Thymus (tissue), 11 donors: Measurements from ENCODE around the gene WDR35. TPM values are rescaled to one million over a fixed set of nuclear protein-coding genes. Genes with fewer than 3 reads are reported as not detected.
"Not testable (repeated sequence)": the region's sequence is repeated elsewhere in the genome, so short reads cannot be mapped to it uniquely, and the experiment has no call there.

ENCODE experiments used
- DNase-seq, 9 donors: peaks; one replicate each; pipeline ENCODE4 v3.0.0-alpha.2; 2013; ENCODE audit warnings: low spot score in 9 of 9, low read depth in 6 of 9, missing footprints in 1 of 9
- H3K27ac ChIP-seq, 2 donors: one replicate each; pipeline ENCODE4 v1.5.1; 2013; ENCODE audit warnings: control low read depth in 1 of 2, low read depth in 1 of 2, low read length in 1 of 2, mild to moderate bottlenecking in 1 of 2, moderate library complexity in 1 of 2
- H3K27me3 ChIP-seq, 2 donors: one replicate each; pipeline ENCODE4 v1.5.1; 2013; ENCODE audit warnings: low read length in 1 of 2; ENCODE audit not compliant: control insufficient read depth in 2 of 2, insufficient read depth in 1 of 2
- H3K36me3 ChIP-seq, 2 donors: one replicate each; pipeline ENCODE4 v1.5.1; 2013; ENCODE audit warnings: low read length in 1 of 2, mild to moderate bottlenecking in 1 of 2, moderate library complexity in 1 of 2; ENCODE audit not compliant: control insufficient read depth in 2 of 2, insufficient read depth in 2 of 2
- H3K4me1 ChIP-seq, 2 donors: one replicate each; pipeline ENCODE4 v1.5.1; 2013; ENCODE audit warnings: low read length in 2 of 2; ENCODE audit not compliant: control insufficient read depth in 2 of 2, insufficient read depth in 2 of 2
- H3K4me3 ChIP-seq, 2 donors: one replicate each; pipeline ENCODE4 v1.5.1; 2013; ENCODE audit warnings: low read length in 2 of 2, control low read depth in 1 of 2, mild to moderate bottlenecking in 1 of 2
- H3K9me3 ChIP-seq, 2 donors: one replicate each; pipeline ENCODE4 v1.5.1; 2013; ENCODE audit warnings: low read length in 1 of 2, mild to moderate bottlenecking in 1 of 2; ENCODE audit not compliant: control insufficient read depth in 2 of 2, insufficient read depth in 1 of 2
- WGBS: extraction: QIAGEN DNeasy Blood & Tissue Kit; methylation state at CpG from one replicate; pipeline ENCODE4 v1.1.7; 2013; 5-methylcytosine and 5-hydroxymethylcytosine counted together
- polyA plus RNA-seq: library from polyadenylated mRNA; stranded (reverse); fragments of 200-250 nt; gene quantifications from one replicate; pipeline ENCODE4 v1.2.3, GENCODE V29; 2013
- total RNA-seq: library from RNA; stranded (reverse); fragments of 120-200 nt; gene quantifications from one replicate; pipeline ENCODE4 v1.2.4, GENCODE V29; 2013
- donor health status: healthy.

WDR35 gene
- total and polyA plus RNA-seq, 2 donors = 6.9 to 8.4 TPM

DNA sequence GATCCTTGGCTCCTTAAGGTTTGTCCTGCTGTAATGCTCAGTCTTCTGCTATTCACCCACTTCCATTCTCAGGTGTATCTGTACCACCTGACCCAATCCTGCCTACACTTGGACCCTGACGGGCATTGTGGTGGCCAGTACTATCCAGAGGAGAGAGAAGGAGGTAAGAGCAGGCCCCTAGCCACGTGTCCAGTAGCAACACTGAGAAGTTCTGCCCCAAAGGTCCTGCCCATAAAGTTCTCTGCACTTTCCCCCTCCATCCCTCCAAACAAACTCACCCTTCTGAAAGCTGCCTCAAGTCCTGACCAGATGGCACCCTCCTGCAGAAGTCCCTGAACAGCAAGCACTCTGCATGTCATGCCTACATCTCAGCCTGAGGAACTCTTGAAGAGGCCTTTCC is 106.4 kb downstream of the WDR35 start:
- no peaks in the 10 kb centered on the region for H3K4me1 ChIP-seq
- H3K27ac ChIP-seq = no peak overlapping the region
- no peaks in the 10 kb centered on the region for H3K9me3 ChIP-seq
- WGBS = 45% methylated on average over 2 of the region's 2 CpGs
- H3K36me3 ChIP-seq = peaks cover 0 to 5% of the 10 kb centered on the region in 2 donors
- H3K27me3 ChIP-seq = no peaks in the 10 kb centered on the region
- H3K4me3 ChIP-seq = no peak overlapping the region
- no peak for DNase-seq

DNA sequence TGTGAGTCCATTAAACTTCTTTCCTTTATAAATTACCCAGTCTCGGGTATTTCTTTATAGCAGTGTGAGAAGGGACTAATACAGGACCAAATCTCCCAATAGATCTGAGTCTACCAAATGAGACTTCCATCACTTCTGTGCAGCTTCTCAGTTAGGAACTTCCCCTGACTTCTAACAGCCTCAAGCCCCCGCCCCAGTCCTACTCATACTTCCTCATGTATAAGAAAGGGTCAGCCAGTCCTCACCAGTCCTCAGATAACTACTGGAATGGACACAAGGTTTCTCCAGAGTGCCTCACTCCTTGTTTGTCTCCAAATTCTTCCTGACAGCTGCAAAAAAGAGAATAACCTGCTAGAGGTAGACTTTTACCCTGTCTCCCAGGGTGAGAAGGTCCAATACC is 107.6 kb downstream of the WDR35 start:
- Histone ChIP-seq H3K4me3 (no peak overlapping the region), H3K4me1 (no peaks in the 10 kb centered on the region), H3K27me3 (no peaks in the 10 kb centered on the region), H3K9me3 (no peaks in the 10 kb centered on the region), H3K36me3 (peaks cover 0 to 5% of the 10 kb centered on the region in 2 donors), H3K27ac (no peak overlapping the region)
- WGBS = 95% methylated on average over 2 of the region's 2 CpGs
- no peak for DNase-seq

DNA sequence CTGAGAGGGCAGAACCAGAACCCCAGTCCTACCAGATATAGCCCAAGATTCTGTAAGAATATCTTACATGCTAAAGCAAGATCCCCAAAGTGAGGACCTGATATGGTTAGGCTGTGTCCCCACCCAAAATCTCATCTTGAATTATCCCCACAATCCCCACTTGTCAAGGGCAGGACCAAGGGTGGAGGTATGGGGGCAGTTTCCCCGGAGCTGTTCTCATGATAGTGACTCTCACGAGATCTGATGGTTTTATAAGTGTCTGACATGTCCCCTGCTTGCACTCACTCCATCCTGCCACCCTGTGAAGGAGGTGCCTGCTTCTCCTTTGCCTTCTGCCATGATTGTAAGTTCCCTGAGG is 108.0 kb downstream of the WDR35 start:
- H3K9me3 ChIP-seq = no peaks in the 10 kb centered on the region
- WGBS = 48% methylated on average over 2 of the region's 2 CpGs
- peaks cover 0 to 5% of the 10 kb centered on the region in 2 donors for H3K36me3 ChIP-seq
- no peak overlapping the region for H3K4me3 ChIP-seq
- no peak overlapping the region for H3K27ac ChIP-seq
- no peaks in the 10 kb centered on the region for H3K27me3 ChIP-seq
- no peak for DNase-seq
- H3K4me1 ChIP-seq = no peaks in the 10 kb centered on the region

DNA sequence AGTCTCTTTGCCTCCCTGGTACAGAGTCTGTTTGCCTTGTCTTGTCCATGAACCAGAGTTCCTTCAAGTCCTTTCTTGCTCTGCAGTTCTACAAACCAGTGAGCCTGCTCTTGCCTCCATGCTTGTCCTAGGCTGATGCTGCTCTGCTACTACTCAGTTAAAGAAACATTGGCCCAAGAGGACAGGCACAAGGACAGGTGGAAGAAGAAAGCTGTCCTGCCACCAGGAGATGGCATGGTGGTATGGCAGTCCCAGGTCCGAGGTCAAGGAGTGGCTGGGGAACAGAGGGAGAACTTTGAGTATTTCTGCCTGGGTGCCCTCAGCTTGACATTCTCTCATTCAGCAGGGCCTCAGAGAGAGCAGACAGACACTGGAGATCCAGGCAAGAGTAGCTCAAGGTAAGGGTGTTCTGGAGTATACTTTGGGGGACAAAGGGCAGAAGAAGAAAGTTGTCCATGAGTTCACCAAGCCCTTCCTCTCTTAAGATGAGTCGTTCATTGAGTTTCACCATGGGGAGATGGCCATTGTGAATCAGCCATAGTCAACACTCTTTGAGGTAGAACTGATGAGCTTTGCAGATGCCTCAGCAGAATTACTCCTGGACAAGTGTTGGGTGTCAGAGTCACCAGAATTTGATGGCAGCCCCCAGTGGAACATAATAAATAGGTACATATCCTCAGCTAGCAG is 108.5 kb downstream of the WDR35 start:
- H3K4me1 ChIP-seq = no peaks in the 10 kb centered on the region
- H3K27me3 ChIP-seq = no peaks in the 10 kb centered on the region
- no peaks in the 10 kb centered on the region for H3K9me3 ChIP-seq
- 93% methylated on average over 2 of the region's 2 CpGs for WGBS
- no peak overlapping the region for H3K27ac ChIP-seq
- no peak overlapping the region for H3K4me3 ChIP-seq
- DNase-seq = no peak
- H3K36me3 ChIP-seq = peaks cover 5% of the 10 kb centered on the region in 2 donors

- H3K4me3 ChIP-seq, H3K27ac ChIP-seq, H3K4me1 ChIP-seq, H3K9me3 ChIP-seq, H3K27me3 ChIP-seq, DNase-seq: not testable (repeated sequence)
- H3K36me3 ChIP-seq = peaks cover 8 to 12% of the 10 kb centered on the region in 2 donors
Observed at GRCh38 chr2:19880191-19880590, 109.7 kb downstream of the WDR35 start.

DNA sequence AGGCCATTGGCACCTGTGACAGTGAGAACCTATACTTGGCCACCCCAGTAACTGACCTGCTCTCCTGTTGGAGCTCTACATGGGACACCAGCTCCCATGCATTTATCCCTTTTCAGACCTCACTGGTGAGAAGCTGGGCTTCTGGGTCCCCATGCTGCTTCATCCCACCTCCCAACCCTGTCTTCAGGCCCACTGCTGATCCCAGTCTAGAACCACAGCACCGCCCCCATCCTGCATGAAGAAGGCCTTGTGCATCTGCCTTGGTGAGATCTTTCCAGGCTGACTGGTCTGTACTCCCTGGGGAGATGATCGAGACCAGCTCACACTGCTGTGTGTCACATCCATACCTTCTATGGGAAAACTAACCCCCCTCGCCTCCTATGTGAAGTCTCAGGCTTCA is 110.8 kb downstream of the WDR35 start:
- Histone ChIP-seq H3K27me3 (no peaks in the 10 kb centered on the region), H3K9me3 (no peaks in the 10 kb centered on the region), H3K27ac (no peak overlapping the region), H3K4me3 (no peak overlapping the region), H3K36me3 (peaks cover 8 to 12% of the 10 kb centered on the region in 2 donors), H3K4me1 (no peaks in the 10 kb centered on the region)
- WGBS = 78% methylated on average over 3 of the region's 3 CpGs
- no peak for DNase-seq

- WGBS = 98% methylated on average over 12 of the region's 12 CpGs
- H3K27me3 ChIP-seq = no peaks in the 10 kb centered on the region
- no peak overlapping the region for H3K27ac ChIP-seq
- peaks cover 8 to 12% of the 10 kb centered on the region in 2 donors for H3K36me3 ChIP-seq
- DNase-seq = no peak
- no peaks in the 10 kb centered on the region for H3K4me1 ChIP-seq
- H3K4me3 ChIP-seq = no peak overlapping the region
- H3K9me3 ChIP-seq = no peaks in the 10 kb centered on the region
Observed at GRCh38 chr2:19878268-19879046, 111.4 kb downstream of the WDR35 start.

DNA sequence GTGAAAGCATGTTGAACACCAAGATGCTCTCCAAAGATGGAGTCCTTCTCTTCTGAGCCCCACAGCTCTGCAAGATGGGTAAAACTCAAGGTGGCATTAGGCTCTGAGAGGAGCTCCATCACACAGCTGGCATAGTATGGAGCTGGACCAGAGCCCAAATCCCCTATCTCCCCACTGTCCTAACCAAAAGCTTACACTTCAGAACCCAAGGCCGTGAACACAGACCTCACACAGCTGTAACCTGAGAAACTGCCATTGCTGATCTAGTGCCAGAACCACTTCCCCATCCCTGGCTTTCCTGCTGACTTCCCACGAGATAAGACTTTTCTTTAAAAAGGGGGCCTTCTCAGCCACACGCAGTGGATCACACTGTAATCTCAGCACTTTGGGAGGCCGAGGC is 113.2 kb downstream of the WDR35 start:
- no peak overlapping the region for H3K4me3 ChIP-seq

DNA sequence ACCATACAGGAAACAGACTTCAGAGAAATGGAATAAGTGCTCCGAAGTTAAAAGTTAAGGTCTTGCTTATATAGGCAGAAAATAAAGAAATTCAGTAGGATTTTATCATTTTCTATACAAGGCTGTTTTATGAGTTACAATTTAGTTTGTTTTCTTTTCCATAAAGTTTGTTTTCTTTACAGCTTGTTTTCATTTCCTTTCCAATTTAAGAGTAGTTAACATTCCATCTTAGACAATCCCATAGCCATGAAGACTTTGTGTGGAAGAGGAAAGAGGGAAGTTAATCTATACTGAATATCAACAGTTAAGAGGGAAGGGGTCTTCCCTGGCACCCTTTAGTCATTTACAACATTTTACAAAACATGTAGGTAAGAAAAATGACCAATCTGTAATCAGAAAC is 114.6 kb downstream of the WDR35 start:
- no peaks in the 10 kb centered on the region for H3K27me3 ChIP-seq
- peaks cover 13 to 16% of the 10 kb centered on the region in 2 donors for H3K36me3 ChIP-seq
- no peak for DNase-seq
- no peaks in the 10 kb centered on the region for H3K9me3 ChIP-seq
- H3K4me3 ChIP-seq = no peak overlapping the region
- H3K27ac ChIP-seq = no peak overlapping the region
- H3K4me1 ChIP-seq = no peaks in the 10 kb centered on the region
- WGBS = 96% methylated on average over 1 of the region's 1 CpG

More for the DNA sequence above, 113.2 kb downstream of the WDR35 start:
- H3K9me3 ChIP-seq = no peaks in the 10 kb centered on the region
- WGBS = 69% methylated on average over 4 of the region's 4 CpGs
- H3K27me3 ChIP-seq = no peaks in the 10 kb centered on the region
- peaks cover 13 to 16% of the 10 kb centered on the region in 2 donors for H3K36me3 ChIP-seq
- H3K27ac ChIP-seq = no peak overlapping the region
- DNase-seq = no peak
- H3K4me1 ChIP-seq = no peaks in the 10 kb centered on the region
